Stimulated activated CD4-positive, alpha-beta T cell treated with anti-CD3 and anti-CD28 coated beads, TNF-alpha, amount 100 ng/mL, for 1 hour (primary cell): ENCODE data around the gene MAP3K4.

ENCODE experiments used
- DNase-seq, 3 donors: peaks; one replicate each; pipeline ENCODE4 v3.0.0-alpha.2; 2020; ENCODE audit warnings: low read depth in 3 of 3, low spot score in 1 of 3

The MAP3K4 gene

DNA sequence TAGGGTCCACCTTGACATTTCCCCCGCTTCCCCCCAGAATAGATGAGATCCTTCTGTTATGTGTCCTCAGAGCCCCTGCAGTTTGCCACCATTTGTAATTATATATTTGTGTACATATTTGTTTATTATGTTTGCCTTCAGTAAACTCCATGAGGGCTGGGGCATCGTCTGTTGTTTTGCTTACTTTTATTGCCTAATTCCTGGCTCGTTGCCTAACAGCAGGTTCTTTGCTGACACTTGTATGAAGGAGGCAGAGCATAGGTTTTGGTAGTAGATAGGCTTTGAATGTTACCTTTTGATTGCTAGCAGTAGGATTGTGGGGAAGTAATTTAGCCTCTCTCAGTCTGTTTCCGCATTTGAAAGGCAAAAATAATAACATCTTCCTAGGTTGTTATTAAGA lies 9.9 kb downstream of the MAP3K4 start:
- no peak for DNase-seq

DNA sequence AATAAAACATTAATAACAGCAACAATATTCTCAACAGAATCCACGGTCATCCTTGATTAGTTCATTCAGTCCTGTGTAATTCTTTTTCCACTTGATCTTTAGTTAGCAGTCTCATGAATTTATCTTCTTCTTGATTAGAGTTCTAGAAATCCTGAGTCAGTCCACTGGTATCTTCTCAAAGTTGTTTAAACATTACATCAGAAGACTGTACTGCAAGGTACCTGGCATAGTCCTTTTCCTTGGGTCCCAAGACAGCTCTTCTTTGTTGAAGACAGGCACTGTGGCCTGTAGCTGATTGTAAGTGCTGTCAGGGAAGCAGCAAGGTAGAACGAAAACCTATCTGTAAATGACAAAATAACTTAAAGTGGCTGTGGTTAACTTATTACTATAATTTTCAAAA lies 11.8 kb downstream of the MAP3K4 start:
- no peak for DNase-seq

GRCh38 chr6:161008245-161008644 lies 16.7 kb downstream of the MAP3K4 start:
- no peak for DNase-seq

DNA sequence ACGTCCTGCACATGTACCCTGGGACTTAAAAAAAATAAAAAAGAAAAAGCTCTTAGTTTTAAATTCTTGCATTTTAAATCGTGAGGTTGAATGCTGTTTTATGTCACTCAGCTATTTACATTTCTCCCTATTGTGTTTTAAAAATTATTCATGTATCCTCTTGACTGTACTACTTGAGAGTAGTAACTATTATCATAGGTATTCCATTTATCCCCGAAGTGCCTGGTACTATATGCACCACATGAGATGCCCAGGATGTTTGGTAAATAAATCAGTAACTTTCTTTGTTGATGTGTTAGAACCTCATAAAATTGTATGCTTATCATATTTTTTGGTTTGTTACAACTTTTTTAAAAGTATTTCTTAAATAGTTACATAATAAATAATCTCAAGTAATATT lies 18.4 kb downstream of the MAP3K4 start:
- DNase-seq, result no peak

- no peak for DNase-seq
Observed at GRCh38 chr6:161010418-161010817, 18.8 kb downstream of the MAP3K4 start.

DNA sequence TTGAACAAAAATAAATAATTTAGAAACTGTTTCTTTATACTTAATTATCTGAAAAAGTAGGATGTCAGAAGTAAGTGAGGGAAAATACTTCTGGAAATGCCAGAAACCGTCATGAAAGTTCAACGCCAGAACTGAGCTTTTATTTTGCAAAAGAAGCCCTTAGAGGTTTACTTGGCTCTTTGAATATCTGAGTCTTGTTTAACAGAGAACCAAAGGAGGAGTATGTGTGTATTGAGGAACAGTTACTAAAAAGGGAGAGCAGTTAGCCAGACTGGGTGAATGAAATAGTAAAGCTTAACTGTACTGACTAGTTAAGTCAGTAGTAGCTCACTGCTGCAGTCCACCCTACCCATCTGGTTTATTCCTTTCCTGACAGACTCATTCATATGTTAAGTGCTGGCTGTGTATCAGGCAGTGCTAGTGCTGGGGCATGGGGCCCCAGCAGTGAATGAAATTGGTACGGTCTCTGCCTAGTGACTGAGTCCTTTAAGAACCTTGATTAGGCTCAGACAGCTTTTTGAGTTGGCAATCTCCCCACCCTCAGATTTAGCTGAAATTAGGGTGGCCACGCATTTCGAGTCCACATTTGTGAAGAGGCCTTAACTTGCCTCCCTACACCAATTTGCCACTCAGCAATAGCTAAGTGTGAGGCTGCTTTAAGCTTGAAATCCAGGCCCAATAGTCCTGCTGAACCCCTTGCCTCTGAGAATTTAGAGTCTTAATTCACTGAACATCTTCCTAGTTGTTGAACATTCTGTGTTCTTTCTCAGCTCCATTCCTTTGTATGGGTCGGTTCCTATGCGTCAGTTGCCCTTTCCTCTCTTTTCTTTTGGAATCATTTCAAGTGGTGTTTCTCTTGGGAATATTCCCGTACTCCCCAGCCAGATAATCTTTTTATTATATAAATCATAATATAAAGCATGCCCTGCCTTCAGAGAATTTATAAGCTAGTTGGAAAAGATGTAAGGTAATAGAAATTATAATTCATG lies 20.2 kb downstream of the MAP3K4 start:
- no peak for DNase-seq

DNA sequence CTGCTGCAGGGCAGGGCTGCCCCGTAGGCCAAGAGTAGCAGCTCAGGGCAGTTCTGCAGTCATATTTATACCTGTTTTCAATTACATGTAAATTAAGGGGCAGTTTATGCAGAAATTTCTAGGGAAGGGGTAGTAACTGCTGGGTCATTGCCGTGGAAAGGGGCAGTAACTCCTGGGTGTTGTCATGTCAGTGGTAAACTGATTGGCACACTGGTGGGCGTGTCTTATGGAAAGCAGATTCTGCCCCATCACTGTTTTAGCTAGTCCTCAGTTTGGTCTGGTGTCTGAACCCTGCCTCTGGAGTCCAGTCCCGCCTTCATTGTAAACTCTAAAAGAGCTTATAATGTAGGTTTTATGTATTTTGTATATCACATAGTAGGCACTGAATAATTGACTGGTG lies 22.1 kb downstream of the MAP3K4 start:
- no peak for DNase-seq

- DNase-seq, result no peak
Observed at GRCh38 chr6:161017766-161018564, 26.4 kb downstream of the MAP3K4 start.

DNA sequence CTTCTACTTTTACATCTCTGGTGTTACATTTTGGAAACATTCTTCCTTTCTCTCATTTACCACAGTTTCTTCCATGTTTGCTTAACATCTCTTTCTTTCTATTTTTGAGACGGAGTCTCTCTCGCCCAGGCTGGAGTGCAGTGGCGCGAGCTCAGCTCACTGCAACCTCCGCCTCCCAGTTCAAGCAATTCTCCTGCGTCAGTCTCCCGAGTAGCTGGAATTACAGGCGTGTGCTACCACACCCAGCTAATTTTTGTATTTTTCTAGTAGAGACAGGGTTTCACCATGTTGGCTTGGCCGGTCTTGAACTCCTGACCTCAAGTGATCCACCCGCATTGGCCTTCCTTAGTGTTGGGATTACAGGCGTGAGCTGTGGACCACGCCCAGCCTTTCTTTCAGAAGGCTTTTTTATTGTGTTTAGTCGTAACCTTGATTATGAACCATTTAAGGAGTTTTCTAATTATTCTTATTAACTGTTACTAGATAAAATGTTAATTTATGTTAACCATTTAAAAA lies 27.8 kb downstream of the MAP3K4 start:
- no peak for DNase-seq

DNA sequence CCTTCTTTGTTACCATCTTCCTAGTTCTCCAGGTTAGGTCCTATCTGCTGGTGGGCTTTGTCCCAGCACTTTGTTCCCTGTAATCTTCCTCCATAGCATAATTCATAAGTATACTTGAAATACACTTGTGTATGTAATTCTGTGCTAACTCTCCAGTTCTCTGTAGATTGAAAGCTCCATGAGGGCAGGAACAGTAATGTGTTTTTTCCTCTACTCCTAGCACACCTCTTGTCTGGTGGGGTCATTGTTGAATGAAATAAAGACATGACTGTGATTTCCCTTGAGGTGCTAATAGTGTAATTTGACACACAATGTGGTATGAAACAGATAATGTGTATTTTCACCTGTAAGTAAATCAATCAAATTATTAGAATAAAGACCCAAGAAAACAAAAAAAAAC lies 30.0 kb downstream of the MAP3K4 start:
- DNase-seq, result no peak

- no peak for DNase-seq
Observed at GRCh38 chr6:161021998-161022743, 30.6 kb downstream of the MAP3K4 start.

GRCh38 chr6:161023316-161023715 lies 31.7 kb downstream of the MAP3K4 start:
- DNase-seq, result no peak

GRCh38 chr6:161024364-161024920 lies 32.9 kb downstream of the MAP3K4 start:
- no peak for DNase-seq

DNA sequence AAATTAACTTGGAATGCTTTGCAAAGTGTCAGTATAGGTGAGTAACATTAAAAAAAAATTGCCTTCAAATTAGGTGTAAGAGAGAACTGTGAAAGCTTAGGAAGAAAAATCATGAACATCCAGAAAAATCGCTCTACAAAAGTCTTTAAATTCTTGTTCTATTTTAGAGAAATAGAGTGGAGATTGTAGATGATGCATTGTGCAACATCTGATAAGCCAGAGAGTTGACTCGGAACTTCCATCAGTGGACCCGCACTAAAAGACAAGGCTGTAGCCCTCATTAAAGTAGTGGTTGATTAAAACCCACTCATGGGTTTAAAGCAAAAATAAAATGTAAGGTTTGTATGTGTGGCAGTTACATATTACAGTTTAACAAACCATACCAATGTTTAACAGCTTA lies 35.8 kb downstream of the MAP3K4 start:
- DNase-seq, result no peak

- no peak for DNase-seq
Observed at GRCh38 chr6:161029195-161029809, 37.7 kb downstream of the MAP3K4 start.

- DNase-seq, result no peak
Observed at GRCh38 chr6:161031721-161032495, 40.3 kb downstream of the MAP3K4 start.

- no peak for DNase-seq
Observed at GRCh38 chr6:161033667-161034066, 42.1 kb downstream of the MAP3K4 start.

DNA sequence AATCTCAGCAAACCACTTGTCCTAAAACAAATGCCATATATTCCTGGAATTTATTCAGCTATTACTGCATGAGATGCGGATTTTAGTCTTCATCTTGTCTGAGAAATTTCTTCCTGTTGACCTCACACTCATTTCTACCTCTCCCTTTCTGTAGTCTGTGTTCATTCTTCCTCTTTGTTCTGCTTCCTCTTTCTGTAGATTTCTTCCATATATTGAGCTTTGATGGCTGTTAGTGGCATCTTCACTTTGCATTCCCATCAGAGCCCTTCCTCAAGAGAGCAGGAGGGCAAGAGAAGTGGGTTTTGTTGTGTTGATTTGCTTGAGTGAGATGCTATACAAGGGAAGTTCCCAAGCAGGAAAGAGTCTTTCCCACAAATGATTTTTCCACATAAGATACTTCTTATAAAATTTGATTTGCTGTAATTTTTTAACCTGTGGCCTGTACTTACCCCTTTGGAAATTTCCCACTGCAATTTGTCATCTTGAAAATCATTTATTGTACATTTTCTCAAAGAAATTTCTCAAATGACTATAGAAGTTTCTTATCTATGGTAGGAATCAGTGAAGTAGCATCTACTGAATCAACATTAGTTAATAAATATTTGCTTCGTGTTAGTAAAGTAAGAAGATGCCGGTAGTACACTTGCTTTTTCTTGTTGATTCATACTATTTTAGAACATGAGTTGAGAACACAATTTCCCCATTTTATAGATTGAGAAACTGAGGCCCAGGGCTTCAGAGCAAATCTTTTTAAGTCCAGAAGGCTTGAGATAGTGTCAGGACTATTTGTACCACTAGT lies 43.8 kb downstream of the MAP3K4 start:
- no peak for DNase-seq

DNA sequence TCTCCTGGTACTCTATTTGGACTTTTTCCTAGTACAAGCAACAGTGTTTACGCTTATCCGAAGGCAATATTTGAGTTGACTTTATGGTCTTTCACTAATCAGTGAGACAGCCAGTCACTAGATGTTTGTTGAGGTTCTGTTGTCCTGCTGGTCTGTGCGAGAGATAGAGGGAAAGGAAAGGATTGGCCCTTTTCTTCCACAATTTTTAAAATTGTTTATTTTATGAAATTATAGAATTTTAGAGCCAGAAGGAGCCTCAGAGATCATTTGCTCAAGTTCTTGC lies 44.4 kb downstream of the MAP3K4 start:
- no peak for DNase-seq
